SKM-1 (cell line): Measurements from ENCODE around the gene FMNL2.

ENCODE experiments used
- DNase-seq: peaks from one replicate; lab custom pipeline; 2025; ENCODE audit not compliant: unreplicated experiment; lab: John Stamatoyannopoulos, UW

The FMNL2 gene

DNA sequence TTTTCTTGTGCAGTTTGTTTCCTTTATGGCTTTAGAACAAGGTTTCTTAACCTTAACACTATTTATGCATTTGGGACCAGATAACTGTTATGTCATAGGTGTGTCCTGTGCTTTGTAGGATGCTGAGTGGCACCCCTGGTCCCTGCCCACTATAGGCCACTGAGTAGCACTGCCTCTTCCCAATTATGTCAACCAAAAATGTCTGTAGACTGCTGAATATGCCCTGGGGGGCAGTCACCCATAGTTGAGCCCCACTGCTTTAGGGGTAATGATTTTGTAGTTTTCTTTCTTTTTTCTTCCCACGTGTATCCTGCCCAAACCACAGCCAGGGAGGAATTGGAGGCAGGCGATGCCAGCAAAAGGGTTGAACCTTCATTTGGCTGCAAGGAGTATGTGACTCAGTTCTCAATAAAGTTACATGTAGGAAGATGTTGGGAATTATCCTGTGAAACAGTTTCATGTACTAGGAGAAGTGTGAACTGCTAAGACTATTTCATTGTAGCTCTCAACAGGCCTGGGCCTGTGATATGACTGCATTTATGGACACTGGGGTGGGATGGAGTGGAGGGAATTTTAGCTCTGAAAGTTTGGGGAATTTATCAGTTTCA, 65.7 kb downstream of the FMNL2 start:
- DNase-seq = no peak

- no peak for DNase-seq
Measured at GRCh38 chr2:152402780-152403759, 68.1 kb downstream of the FMNL2 start.

GRCh38 chr2:152405206-152406118, 70.5 kb downstream of the FMNL2 start:
- DNase-seq = no peak

DNA sequence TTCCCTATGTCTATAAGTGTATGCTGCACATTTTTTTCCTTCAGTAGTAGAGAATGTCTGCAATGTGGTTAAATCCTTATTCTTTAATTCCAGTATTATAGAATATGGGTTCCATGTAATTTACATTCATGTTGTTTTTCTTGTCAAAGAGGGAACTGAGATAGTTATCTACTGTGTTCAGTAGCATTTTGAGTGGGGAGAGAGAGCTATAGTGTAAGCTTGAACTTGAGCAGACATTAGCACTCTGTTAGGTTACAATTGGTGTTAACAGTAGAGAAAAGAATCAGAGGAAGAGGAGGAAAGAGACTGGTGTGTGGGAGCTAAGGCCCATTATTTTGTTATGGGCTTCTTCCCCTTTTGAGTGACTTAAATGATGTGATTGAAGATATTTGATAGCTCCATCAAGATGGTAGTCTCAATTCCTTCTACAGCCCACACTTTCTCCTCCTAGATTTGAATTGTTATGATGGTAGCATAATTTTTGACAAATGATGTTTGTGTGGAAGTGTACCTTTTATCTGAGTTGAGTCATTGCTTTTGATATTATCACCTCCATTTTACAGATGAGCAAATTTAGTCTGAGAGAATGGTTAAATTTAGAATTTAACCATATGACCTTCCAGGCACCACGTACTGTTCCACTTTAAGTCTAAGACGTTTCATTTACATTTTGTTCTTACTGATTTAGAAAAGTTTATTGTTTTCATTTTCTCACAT, 71.3 kb downstream of the FMNL2 start:
- DNase-seq = no peak

GRCh38 chr2:152406836-152407161, 71.8 kb downstream of the FMNL2 start:
- no peak for DNase-seq

DNA sequence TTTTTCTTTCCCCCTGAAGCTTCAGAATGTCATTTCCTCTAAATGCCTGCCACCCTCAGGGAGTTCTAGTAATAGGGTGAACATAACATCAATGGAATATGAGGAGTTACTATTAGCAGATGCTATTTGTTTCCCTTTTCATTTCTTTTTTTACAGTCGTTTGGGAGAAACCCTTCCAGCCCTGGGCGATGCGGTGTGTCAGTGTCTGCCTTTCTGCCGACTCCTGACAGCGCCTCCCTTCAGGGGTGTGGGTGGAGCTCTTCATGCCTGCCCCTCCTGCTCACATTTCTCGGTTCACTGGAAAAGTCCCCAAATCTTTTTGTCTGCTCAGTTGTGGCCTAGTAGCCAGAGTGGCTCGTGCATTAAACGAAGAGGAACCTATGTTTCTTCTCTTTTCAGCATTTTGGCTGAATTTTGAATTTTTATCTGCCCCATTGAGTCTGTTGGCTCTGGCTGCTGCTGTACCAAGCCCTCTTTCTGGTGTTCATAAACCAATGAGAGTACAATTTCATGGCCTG, 72.3 kb downstream of the FMNL2 start:
- no peak for DNase-seq

- no peak for DNase-seq
Measured at GRCh38 chr2:152407806-152408205, 72.8 kb downstream of the FMNL2 start.

GRCh38 chr2:152408254-152408653, 73.3 kb downstream of the FMNL2 start:
- DNase-seq = no peak

- no peak for DNase-seq
Measured at GRCh38 chr2:152409386-152410164, 74.6 kb downstream of the FMNL2 start.

DNA sequence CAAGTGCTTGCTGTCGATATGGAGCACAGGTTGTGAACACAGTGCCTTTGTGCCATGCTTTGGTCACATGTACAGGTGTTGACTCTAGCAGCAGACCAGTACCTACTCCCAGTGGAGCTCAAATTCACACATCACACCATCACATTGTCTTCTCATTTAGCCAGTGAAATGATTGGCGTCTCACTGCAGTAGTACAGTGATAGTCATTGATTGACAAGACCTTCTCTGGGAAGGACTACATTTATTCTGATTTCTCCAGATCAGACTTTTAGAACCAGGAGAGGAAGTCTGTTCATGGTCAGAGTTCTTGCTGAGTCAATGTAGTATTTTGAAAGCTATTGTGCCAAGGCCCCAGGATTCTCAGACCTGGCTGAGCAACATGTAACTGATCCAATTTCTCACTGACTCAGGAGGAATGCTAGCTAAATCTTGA, 75.2 kb downstream of the FMNL2 start:
- DNase-seq = no peak

DNA sequence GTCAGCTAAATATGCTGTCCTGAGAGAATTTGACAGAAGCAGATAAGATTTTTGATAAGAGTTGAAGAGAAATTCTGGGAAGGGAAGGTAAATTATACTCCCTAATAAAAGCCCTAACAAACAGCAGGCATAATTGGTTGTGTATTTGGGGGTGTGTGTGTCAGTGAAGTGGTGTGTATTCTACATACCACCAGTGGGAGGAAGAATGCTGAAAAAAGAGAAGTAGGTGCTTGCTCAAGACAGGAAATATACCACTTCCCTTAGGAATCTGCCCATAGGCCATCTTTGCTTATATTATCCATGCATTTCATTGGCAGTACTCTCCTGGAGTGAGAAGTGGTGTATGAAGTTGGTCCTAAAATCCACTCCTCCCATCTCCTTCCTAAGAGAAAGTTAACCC, 76.2 kb downstream of the FMNL2 start:
- peak; percentile 26 for DNase-seq

GRCh38 chr2:152413228-152414030, 78.5 kb downstream of the FMNL2 start:
- no peak for DNase-seq

- no peak for DNase-seq
Measured at GRCh38 chr2:152415231-152415642, 80.3 kb downstream of the FMNL2 start.

GRCh38 chr2:152415796-152416195, 80.8 kb downstream of the FMNL2 start:
- no peak for DNase-seq

GRCh38 chr2:152418688-152419087, 83.7 kb downstream of the FMNL2 start:
- DNase-seq = no peak

DNA sequence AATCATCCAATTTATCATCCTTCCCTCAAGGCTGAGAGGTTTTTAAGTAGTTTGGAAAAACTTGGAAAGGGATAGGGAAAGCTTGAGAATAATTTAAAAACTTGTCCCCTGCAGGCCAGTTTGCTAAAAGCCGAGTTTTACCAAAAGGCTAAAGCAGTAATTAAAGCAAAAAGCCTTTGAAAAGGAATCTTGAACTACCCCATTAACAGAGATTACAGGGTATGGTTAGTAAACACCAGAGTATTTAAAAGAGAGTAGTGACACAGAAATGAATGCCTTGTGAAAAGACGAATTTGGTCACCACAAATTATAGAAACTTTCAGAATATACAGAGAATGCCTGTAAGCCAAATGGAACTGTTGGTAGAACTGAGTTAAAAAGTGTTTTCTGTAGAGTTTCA, 85.0 kb downstream of the FMNL2 start:
- DNase-seq = no peak

DNA sequence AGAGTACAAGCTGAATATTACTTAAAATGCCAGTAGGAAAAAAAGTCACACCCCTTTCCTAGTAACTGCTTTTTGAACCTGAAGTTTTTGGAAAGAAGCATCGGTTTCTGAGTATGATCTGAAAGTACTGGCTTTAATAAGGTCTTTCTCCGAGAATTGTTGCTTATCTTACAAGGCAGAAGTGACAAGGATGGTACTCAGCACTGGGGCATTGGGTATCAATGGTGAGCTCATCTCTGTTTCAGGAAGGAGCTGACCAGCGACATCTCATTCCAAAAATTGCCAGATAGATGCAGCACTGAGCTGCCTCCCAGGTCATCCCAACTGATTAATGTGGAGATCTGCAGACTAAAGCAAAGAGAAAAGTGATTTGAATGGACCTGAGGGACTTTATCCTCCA, 85.4 kb downstream of the FMNL2 start:
- DNase-seq = no peak

DNA sequence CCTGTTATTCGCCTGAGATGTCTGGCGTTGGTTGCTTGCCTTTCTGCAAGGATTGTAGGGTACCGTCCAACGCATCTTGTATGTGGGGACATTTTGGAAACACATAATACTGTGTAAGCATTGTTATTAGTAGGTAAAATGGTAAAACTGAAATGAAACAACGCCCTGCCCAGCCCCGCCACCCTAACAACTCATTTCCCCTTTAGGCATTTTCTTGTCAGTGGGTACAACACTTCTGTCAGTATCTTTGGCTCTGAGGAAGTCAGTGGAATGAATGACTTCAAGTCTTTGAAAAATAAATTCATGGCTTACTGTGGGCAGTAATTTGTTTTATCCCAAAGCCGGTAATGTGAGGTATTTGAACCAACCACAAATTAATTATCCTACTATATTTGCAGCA, 86.0 kb downstream of the FMNL2 start:
- no peak for DNase-seq
